GM18951 (cell line): ENCODE results near the gene DUSP18.
A peak's percentile ranks its signal among the peaks of the same experiment; 100 is the strongest.
"Not testable (repeated sequence)": the region's sequence is repeated elsewhere in the genome, so short reads cannot be mapped to it uniquely, and the experiment has no call there.

ENCODE experiments used
- POLR2A ChIP-seq: IDR thresholded peaks from 4 replicates; pipeline ENCODE4 v1.6.1; 2011; ENCODE audit warnings: mild to moderate bottlenecking; ENCODE audit not compliant: insufficient read length, insufficient read depth; ENCODE audit errors: extremely low read depth
- in situ Hi-C: fragments of 300-500 bp; cut with MboI; formaldehyde crosslinking; loops from one replicate; pipeline ENCODE4 v1.12.0; 2022; ENCODE audit warnings: low sequenced_read_pairs, mixed read lengths, inconsistent platforms; ENCODE audit not compliant: unreplicated experiment

The DUSP18 gene

DNA sequence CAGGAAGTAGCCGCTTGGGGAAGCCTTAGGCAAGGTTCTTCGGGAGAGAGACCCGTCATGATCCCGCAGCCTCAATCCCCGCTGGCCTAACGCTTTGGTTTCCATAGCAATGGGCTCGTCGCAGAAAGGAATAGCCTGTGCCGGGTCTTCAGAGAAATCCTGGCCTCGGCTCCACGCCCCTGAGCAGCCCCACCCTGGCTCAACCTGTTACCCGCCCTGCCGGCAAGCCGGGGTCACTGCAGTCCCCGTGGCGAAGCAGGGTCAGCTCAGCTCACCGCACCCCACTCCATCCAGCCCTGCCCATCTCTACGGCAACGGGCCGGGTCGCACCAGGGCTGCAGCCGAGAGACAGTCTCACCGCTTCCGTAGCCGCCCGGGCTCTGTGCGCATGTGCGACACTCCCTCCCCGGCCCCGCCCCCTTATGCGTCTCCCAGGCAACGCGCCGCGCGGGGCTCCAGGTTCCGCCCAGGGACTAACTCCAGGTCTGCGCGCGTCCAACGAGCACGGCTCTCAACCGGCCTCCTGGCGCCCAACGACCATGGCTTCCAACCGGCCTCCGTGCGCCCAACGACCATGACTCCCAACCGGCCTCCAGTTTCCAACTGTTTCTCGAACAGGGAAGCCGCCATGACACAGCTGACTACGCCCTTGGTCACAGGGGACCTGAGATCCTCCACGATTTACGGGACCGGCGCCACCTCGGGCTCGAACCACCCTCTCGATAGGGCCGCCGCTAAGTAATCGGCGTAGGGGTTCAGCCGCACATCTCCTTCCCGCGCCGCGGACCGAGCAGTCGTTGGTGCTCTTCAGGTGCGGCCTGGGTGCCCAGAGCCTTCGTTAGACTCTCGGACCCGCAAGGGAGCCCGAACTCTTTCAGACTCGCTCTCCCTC, at the start of gene DUSP18:
Gene DUSP18 (minus strand): TSS at position 382 of the 892 bp plus-strand sequence. CDS start 3,872 bp downstream, outside the sequence.
- TF ChIP-seq POLR2A: peak; percentile 70
- in situ Hi-C loops: no loop called here

DNA sequence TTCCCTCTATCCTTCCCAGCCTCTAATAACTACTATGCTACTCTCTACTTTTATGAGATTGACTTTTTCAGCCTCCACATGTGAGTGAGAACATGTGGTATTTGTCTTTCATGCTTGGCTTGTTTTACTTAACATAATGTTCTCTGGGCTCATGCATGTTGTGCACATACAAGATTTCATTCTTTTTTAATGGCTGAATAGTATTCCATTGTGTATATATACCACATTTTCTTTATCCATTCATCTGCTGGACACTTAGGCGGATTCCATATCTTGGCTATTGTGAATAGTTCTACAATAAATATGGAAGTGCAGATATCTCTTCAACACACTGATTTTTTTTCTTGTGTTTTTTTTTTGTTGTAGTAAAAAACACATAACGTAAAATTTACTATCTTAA, 46.4 kb upstream of the DUSP18 start:
- TF ChIP-seq POLR2A: no peak
- in situ Hi-C loops: no loop called here

- in situ Hi-C loops: no loop called here
Observed at GRCh38 chr22:30712094-30712493, 44.4 kb upstream of the DUSP18 start.

DNA sequence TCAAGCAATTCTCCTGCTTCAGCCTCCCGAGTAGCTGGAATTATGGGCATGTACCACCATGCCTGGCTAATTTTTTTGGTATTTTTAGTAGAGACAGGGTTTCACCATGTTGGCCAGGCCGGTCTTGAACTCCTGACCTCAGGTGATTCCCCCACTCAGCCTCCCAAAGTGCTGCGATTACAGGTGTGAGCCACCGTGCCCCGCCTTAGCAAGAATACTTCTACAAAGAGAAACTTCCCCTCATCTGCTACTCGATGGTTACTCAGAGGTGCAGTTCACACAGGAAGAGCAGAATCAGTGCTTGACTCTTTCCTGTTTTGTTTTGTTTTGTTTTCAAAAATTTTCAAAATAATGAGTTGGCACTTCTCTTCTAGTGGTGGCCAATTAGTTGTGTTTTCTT, 42.3 kb upstream of the DUSP18 start:
- in situ Hi-C loops: not testable (repeated sequence)

More at GRCh38 chr22:30712094-30712493, 44.4 kb upstream of the DUSP18 start:
- TF ChIP-seq POLR2A: no peak

- TF ChIP-seq POLR2A: peak; percentile 15
- in situ Hi-C loops: no loop called here
Observed at GRCh38 chr22:30705710-30706651, 38.3 kb upstream of the DUSP18 start.

DNA sequence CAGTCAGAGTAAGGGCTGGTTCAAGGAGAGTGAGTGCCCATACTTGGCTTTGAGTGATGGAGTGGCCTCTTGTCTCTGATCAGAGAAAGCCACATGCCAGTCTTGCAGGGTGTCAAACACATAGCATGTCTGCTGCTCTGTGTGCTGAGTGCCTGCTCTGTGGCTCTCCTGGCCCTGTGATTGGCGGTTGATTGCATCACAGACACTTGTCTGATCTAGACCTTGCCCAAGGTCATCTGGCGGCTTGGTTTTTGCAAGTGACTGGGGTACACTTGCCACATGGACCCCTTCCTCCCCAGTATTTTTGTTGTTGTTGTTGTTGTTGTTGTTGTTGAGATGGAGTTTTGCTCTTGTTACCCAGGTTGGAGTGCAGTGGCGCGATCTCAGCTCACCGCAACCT, 37.3 kb upstream of the DUSP18 start:
- in situ Hi-C loops: no loop called here
- TF ChIP-seq POLR2A: no peak

DNA sequence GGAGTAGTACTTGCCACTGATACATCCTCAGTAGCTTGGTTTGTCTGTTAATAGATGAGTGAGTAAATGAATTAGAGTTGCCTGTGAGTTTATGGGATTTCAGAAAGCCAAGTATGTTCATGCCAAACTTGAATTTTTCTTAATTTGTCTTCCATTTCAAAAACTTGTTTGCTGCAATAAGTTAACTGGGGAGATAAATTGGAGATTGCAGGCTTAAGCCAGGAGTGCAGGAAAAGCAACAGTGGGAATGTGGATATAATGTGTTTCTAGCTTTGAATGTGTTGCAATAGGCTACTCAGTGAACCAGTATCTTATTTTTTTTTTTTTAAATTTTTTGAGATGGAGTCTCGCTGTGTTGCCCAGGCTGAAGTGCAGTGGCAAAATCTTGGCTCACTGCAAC, 35.2 kb upstream of the DUSP18 start:
- in situ Hi-C loops: no loop called here
- no peak for TF ChIP-seq POLR2A

GRCh38 chr22:30701872-30702271, 34.2 kb upstream of the DUSP18 start:
- in situ Hi-C loops: no loop called here
- no peak for TF ChIP-seq POLR2A

DNA sequence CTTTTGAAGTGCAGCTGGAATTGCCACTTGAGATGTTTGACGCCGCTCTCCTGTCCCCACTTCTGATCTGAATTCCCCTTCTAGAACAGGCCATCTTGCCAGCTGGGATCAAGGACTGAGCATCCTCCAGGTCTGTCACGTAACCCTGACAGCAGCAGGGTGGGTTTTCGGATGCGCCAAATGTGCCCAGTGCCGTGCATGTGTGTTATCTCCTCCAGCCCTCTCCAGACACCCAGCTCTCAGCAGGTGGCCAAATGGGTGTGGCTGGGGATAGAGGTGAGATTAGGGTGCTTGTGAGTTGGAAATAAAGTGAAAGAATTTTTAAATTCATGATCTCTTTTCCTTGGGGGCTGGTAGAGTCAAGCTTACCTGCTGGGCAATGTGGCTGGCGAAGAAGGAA, 30.3 kb upstream of the DUSP18 start:
- in situ Hi-C loops: no loop called here
- no peak for TF ChIP-seq POLR2A

- no peak for TF ChIP-seq POLR2A
- in situ Hi-C loops: no loop called here
Observed at GRCh38 chr22:30695871-30696655, 28.4 kb upstream of the DUSP18 start.

DNA sequence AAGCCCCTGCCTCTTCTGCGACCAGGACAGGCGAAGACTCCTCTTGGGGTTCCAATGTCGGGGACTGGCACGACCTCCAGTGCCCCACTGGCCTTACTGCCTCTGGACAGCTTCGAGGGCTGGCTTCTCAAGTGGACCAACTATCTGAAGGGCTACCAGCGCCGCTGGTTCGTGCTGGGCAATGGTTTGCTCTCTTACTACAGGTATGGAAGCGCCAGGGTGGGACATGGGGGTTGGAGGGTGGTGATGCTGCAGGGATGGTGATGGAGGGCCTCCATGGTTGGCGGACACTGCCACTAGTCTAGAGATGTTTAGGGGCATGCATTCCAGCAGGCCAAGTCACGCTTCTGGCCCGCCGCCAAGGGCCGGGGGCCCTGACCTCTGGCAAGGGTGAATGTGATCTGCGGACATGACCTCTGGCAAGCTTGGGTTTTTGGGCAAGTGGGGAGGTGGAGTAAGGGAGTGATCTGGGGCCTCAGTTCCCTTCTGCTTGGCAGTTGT, 27.7 kb upstream of the DUSP18 start:
- in situ Hi-C loops: no loop called here
- no peak for TF ChIP-seq POLR2A

DNA sequence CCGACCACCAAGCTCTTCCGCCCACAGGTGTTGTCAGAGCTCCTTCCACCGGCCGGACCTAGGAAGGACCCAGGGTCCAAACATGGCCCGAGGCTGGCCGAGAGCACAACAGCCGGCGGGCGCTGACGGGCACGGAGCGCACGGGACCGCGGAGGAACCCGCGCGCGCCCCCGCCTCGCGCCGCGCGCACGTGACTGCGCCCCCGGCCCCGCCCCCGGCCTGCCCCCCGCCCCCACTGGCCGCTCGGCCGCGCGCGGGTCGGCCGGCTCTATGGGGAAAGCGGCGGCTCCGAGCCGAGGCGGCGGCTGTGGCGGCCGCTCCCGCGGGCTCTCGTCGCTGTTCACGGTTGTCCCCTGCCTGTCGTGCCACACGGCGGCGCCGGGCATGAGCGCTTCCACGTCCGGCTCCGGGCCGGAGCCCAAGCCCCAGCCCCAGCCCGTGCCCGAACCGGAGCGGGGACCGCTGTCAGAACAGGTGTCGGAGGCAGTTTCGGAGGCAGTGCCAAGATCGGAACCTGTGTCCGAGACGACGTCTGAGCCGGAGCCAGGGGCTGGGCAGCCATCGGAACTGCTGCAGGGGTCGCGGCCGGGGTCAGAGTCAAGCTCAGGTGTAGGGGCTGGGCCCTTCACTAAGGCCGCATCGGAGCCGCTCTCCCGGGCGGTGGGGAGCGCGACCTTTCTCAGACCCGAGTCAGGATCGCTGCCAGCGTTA, 27.1 kb upstream of the DUSP18 start, which contains the start of gene OSBP2:
Gene OSBP2 (plus strand): TSS at position 235 of the 711 bp plus-strand sequence. CDS start 36 bp downstream, at position 271.
- in situ Hi-C loops: no loop called here
- TF ChIP-seq POLR2A: no peak

GRCh38 chr22:30694171-30694639, 26.5 kb upstream of the DUSP18 start:
- TF ChIP-seq POLR2A: peak; percentile 13

More at GRCh38 chr22:30694171-30694639, 26.5 kb upstream of the DUSP18 start:
- in situ Hi-C loops: no loop called here
